ENCODE results near the gene RASGRF2. TPM values are rescaled to one million over a fixed set of nuclear protein-coding genes. Genes with fewer than 3 reads are reported as not detected.

The RASGRF2 gene
- total RNA-seq, 2 donors from 2014 or later = 6.9 to 13.9 TPM

- DNase-seq (ENCODE audit: low spot score) = no peak
- Histone ChIP-seq H3K36me3 (no peaks in the 10 kb centered on the region), H3K9me3 (no peaks in the 10 kb centered on the region), H3K4me1 (ENCODE audit: control insufficient read depth in 1 of 2, low read depth in 2 of 2) (peaks cover 0 to 4% of the 10 kb centered on the region in 2 donors), H3K27me3 (replicated peaks; ENCODE audit: insufficient read depth) (no peaks in the 10 kb centered on the region), H3K27ac (no peak overlapping the region), H3K4me3 (no peak overlapping the region)
- TF ChIP-seq CTCF (IDR thresholded peaks at IDR 0.05) = no peak
- no peak for ATAC-seq (ENCODE audit: insufficient number of reproducible peaks, low FRiP score, low read depth)
These were observed 30.8 kb downstream of the RASGRF2 start for GRCh38 chr5:80990971-80991370.

DNA sequence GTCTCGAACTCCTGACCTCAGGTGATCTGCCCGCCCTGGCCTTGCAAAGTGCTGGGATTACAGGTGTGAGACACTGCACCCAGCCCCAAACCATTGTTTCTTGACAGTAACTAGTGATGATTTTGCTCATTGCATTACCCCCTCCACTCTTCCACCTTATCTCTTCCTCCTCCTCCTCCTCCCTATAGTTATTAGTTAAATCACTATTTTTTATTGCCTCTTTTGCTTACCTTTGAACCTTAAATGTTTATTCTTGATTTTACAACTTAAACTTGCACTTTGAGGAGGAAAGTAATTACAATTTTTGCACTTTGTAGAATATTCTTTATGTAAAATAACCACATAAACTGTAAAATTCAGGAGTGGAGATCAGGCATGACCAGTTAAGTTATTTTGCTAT is 35.7 kb downstream of the RASGRF2 start:
- no peaks in the 10 kb centered on the region for H3K27me3 ChIP-seq (replicated peaks; ENCODE audit: insufficient read depth)
- DNase-seq (ENCODE audit: low spot score) = no peak
- H3K9me3 ChIP-seq = no peaks in the 10 kb centered on the region
- TF ChIP-seq CTCF (IDR thresholded peaks at IDR 0.05) = no peak
- no peak overlapping the region for H3K4me3 ChIP-seq
- H3K36me3 ChIP-seq = no peaks in the 10 kb centered on the region
- no peak for ATAC-seq (ENCODE audit: insufficient number of reproducible peaks, low FRiP score, low read depth)
- no peak overlapping the region for H3K27ac ChIP-seq
- no peaks in the 10 kb centered on the region for H3K4me1 ChIP-seq (ENCODE audit: control insufficient read depth in 1 of 2, low read depth in 2 of 2)

GRCh38 chr5:80998590-80998979 is 38.4 kb downstream of the RASGRF2 start:
- Histone ChIP-seq H3K4me1 (ENCODE audit: control insufficient read depth in 1 of 2, low read depth in 2 of 2) (no peaks in the 10 kb centered on the region), H3K27me3 (replicated peaks; ENCODE audit: insufficient read depth) (no peaks in the 10 kb centered on the region), H3K36me3 (no peaks in the 10 kb centered on the region), H3K27ac (no peak overlapping the region), H3K4me3 (no peak overlapping the region), H3K9me3 (no peaks in the 10 kb centered on the region)
- no peak for DNase-seq (ENCODE audit: low spot score)
- no peak for TF ChIP-seq CTCF (IDR thresholded peaks at IDR 0.05)
- ATAC-seq (ENCODE audit: insufficient number of reproducible peaks, low FRiP score, low read depth) = no peak

DNA sequence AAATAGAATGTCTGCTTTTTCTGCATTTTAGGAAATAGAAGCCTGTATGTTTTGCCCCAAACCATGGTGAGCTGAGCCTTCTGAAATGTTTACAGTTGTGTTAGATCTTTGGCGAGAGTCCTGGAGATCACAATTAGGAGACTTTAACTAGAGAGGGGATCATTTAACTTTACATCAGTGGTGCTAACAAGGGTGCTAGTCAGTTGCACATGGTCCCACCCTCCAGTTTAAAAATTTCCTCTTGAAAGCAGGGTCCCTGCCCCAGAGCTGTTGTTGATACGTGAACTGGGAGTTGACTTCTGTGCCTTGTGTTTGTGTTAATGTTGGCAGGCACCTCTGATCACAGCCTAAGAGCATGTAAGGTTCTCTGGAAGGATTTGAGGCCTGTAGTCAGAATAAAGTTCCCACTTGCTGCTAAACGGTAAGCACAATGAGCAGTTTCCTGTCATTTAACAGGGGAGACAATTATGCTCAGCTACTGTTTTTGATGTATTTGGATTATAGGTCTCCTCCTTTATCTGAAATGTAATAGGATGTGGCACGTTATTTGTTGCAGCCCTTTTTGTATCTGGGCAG is 43.7 kb downstream of the RASGRF2 start:
- DNase-seq (ENCODE audit: low spot score) (no peak), ATAC-seq (ENCODE audit: insufficient number of reproducible peaks, low FRiP score, low read depth) (no peak)
- Histone ChIP-seq H3K27ac (no peak overlapping the region), H3K27me3 (replicated peaks; ENCODE audit: insufficient read depth) (no peaks in the 10 kb centered on the region), H3K4me3 (no peak overlapping the region), H3K36me3 (no peaks in the 10 kb centered on the region), H3K9me3 (no peaks in the 10 kb centered on the region), H3K4me1 (ENCODE audit: control insufficient read depth in 1 of 2, low read depth in 2 of 2) (no peaks in the 10 kb centered on the region)
- TF ChIP-seq CTCF (IDR thresholded peaks at IDR 0.05) = no peak

DNA sequence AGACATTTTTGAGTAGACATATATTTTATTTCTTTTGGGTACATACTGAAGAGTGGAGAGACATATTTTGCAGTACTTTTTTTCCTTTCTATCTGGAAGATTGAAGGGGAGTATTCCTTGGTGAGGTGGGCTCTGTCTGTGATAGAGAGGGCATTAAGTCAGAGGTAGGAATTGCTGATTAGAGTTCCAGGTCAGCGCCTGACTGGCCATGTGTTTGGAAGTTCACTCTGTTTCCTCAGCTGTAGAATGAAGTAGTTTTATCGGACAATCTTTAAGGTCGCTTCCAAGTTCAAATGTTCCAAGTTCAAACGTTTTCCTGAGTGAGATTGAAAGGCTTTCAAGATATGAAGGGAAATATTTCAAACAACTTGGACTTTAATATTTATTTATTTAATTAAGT is 45.5 kb downstream of the RASGRF2 start:
- Histone ChIP-seq H3K27ac (no peak overlapping the region), H3K4me3 (no peak overlapping the region), H3K4me1 (ENCODE audit: control insufficient read depth in 1 of 2, low read depth in 2 of 2) (no peaks in the 10 kb centered on the region), H3K36me3 (no peaks in the 10 kb centered on the region), H3K9me3 (no peaks in the 10 kb centered on the region), H3K27me3 (replicated peaks; ENCODE audit: insufficient read depth) (no peaks in the 10 kb centered on the region)
- DNase-seq (ENCODE audit: low spot score) (no peak), ATAC-seq (ENCODE audit: insufficient number of reproducible peaks, low FRiP score, low read depth) (no peak)
- no peak for TF ChIP-seq CTCF (IDR thresholded peaks at IDR 0.05)
